HG03378 (cell line): ENCODE results near the gene PRSS58.

ENCODE experiments used
- ATAC-seq: cut with Tn5 transposase; IDR thresholded peaks from one replicate; pipeline ENCODE4 v1.9.1; 2021; ENCODE audit warnings: mild to moderate bottlenecking, moderate library complexity; ENCODE audit not compliant: unreplicated experiment

The PRSS58 gene

GRCh38 chr7:142257958-142258357, at the start of gene PRSS58:
TSS of gene PRSS58 (minus strand) at chr7:142258058. CDS start at chr7:142257707, 351 bp downstream.
- no peak for ATAC-seq

- no peak for ATAC-seq
These were observed 49.5 kb upstream of the PRSS58 start for GRCh38 chr7:142307246-142307900.

- no peak for ATAC-seq
These were observed 45.8 kb upstream of the PRSS58 start for GRCh38 chr7:142303650-142304049.

GRCh38 chr7:142301923-142302550, 44.2 kb upstream of the PRSS58 start:
- ATAC-seq, result no peak

GRCh38 chr7:142301299-142301698, 43.4 kb upstream of the PRSS58 start:
- ATAC-seq, result no peak

GRCh38 chr7:142300689-142301088, 42.8 kb upstream of the PRSS58 start:
- ATAC-seq, result no peak

GRCh38 chr7:142299237-142299781, 41.5 kb upstream of the PRSS58 start:
- ATAC-seq, result no peak

GRCh38 chr7:142298627-142299026, 40.8 kb upstream of the PRSS58 start:
- no peak for ATAC-seq

GRCh38 chr7:142298009-142298408, 40.2 kb upstream of the PRSS58 start:
- ATAC-seq, result no peak

- ATAC-seq, result no peak
These were observed 22.4 kb upstream of the PRSS58 start for GRCh38 chr7:142280263-142280662.

- ATAC-seq, result no peak
These were observed 21.7 kb upstream of the PRSS58 start for GRCh38 chr7:142279601-142280000.

GRCh38 chr7:142275028-142275427, 17.2 kb upstream of the PRSS58 start:
- no peak for ATAC-seq

GRCh38 chr7:142272841-142273240, 15.0 kb upstream of the PRSS58 start:
- ATAC-seq, result no peak

- no peak for ATAC-seq
These were observed 5.9 kb upstream of the PRSS58 start for GRCh38 chr7:142263598-142264380.

- ATAC-seq, result no peak
These were observed 7.2 kb downstream of the PRSS58 start for GRCh38 chr7:142250705-142251104.

- ATAC-seq, result no peak
These were observed 7.9 kb downstream of the PRSS58 start for GRCh38 chr7:142249918-142250317.

- no peak for ATAC-seq
These were observed 9.4 kb downstream of the PRSS58 start for GRCh38 chr7:142248166-142249160.

- ATAC-seq, result no peak
These were observed 14.0 kb downstream of the PRSS58 start for GRCh38 chr7:142243823-142244222.

- no peak for ATAC-seq
These were observed 17.3 kb downstream of the PRSS58 start for GRCh38 chr7:142240546-142240945.

GRCh38 chr7:142231716-142232115, 26.1 kb downstream of the PRSS58 start:
- ATAC-seq, result no peak
